ENCODE results near the gene SPON1. TPM values are rescaled to one million over a fixed set of nuclear protein-coding genes. Genes with fewer than 3 reads are reported as not detected.

The SPON1 gene
- total RNA-seq, 1 experiment from 2014 or later = 6.4 TPM

- Mint-ChIP-seq H3K4me3 (no peak overlapping the region), H3K9me3 (no peaks in the 10 kb centered on the region), H3K36me3 (no peaks in the 10 kb centered on the region), H3K27ac (no peak overlapping the region), H3K4me1 (peaks cover 9% of the 10 kb centered on the region), H3K27me3 (ENCODE audit: low read depth) (peaks cover 8% of the 10 kb centered on the region)
- ATAC-seq (no peak), DNase-seq (ENCODE audit: low spot score) (no peak)
- TF ChIP-seq SMAD3 (CRISPR knock-in tag; IDR thresholded peaks at IDR 0.05; ENCODE audit: borderline replicate concordance) (no peak), E2F1 (CRISPR knock-in tag; IDR thresholded peaks at IDR 0.05) (no peak), USF2 (CRISPR knock-in tag; IDR thresholded peaks at IDR 0.05) (no peak), CTCF (IDR thresholded peaks at IDR 0.05) (no peak)
- ChIA-PET CTCF (interaction anchor here (0.6 to 1.6 kb wide), 7 partner anchors 55 to 481 kb away, joined by 3 to 8 read pairs (median 4); no protein-coding TSS in a partner anchor), POLR2A (no interaction called here)
Observed at GRCh38 chr11:14253421-14253820, 290.9 kb downstream of the SPON1 start.

GRCh38 chr11:14253840-14254239 is 291.3 kb downstream of the SPON1 start:
- no peak overlapping the region for H3K27ac Mint-ChIP-seq
- no peaks in the 10 kb centered on the region for H3K36me3 Mint-ChIP-seq
- H3K9me3 Mint-ChIP-seq = no peaks in the 10 kb centered on the region
- peaks cover 8% of the 10 kb centered on the region for H3K27me3 Mint-ChIP-seq (ENCODE audit: low read depth)
- H3K4me3 Mint-ChIP-seq = no peak overlapping the region
- DNase-seq (ENCODE audit: low spot score) = no peak
- ATAC-seq = no peak
- TF ChIP-seq ETV6 (CRISPR knock-in tag; IDR thresholded peaks at IDR 0.05) (no peak), ZNF317 (CRISPR knock-in tag; IDR thresholded peaks at IDR 0.05; ENCODE audit: borderline replicate concordance, low read depth) (no peak), GABPB1 (CRISPR knock-in tag; IDR thresholded peaks at IDR 0.05) (no peak), SOX15 (CRISPR knock-in tag; IDR thresholded peaks at IDR 0.05) (no peak), FOXP1 (CRISPR knock-in tag; IDR thresholded peaks at IDR 0.05; ENCODE audit: borderline replicate concordance) (no peak), ATF2 (CRISPR knock-in tag; IDR thresholded peaks at IDR 0.05; ENCODE audit: borderline replicate concordance, low read depth) (no peak), CREM (CRISPR knock-in tag; IDR thresholded peaks at IDR 0.05) (no peak), PRDM15 (CRISPR knock-in tag; IDR thresholded peaks at IDR 0.05) (no peak), ZNF263 (CRISPR knock-in tag; IDR thresholded peaks at IDR 0.05; ENCODE audit: low read depth) (no peak), ZNF232 (CRISPR knock-in tag; IDR thresholded peaks at IDR 0.05) (no peak), NFE2L1 (CRISPR knock-in tag; IDR thresholded peaks at IDR 0.05) (no peak), STAT6 (CRISPR knock-in tag; conservative IDR thresholded peaks at IDR 0.05; ENCODE audit: low read depth) (no peak), EMX1 (CRISPR knock-in tag; IDR thresholded peaks at IDR 0.05) (no peak)
- POLR2A ChIA-PET = no interaction called here
- CTCF ChIA-PET = interaction anchor here (0.8 to 1.6 kb wide), 6 partner anchors 55 to 482 kb away, joined by 3 to 8 read pairs (median 4); no protein-coding TSS in a partner anchor
- H3K4me1 Mint-ChIP-seq = peaks cover 5% of the 10 kb centered on the region
